GM21381 (cell line): ENCODE data around the gene GTPBP10.

Experiments used
- ATAC-seq: cut with Tn5 transposase; IDR thresholded peaks from one replicate; pipeline ENCODE4 v1.9.1; 2021; ENCODE audit warnings: mild to moderate bottlenecking, moderate library complexity; ENCODE audit not compliant: unreplicated experiment

GTPBP10 gene

DNA sequence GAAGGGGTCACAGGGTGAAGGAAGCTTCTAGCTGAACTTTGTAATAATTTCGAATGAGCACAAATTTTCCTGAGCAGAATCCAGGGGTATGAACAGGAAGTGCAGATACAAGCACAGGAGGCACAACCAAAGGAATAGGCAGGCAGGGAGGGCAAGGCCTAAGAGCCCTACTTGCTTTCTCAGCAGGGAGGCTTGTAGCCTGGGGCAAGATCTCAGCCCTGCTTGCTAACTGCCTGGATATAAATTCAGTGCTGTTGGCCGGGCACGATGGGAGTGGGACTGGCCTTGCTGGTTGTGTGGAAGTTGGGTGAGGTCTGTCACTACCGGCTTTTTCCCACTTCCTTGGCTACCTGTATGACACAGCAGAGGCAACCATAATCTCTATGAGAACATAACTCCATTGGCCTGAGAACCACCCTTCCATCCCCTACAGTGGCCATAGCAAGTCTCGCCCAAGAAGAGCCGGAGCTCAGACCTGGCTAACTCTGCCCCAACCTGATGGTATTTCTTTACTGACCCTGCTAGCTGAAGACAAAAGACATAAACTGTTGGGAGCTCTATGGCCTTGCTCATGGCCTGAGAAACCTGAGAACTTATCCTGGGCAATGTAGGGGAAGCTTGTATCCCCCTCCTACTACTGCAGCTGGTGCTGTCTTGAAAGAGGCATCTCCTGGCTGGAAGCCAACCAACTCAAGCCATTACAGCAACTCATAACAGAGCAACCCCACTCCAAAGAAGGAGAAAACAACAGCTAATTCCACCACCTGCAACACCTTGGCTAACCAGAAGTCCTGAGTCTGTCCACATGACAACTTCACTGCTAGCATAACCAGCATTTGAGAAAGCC lies 84.3 kb downstream of the GTPBP10 start:
- no peak for ATAC-seq

DNA sequence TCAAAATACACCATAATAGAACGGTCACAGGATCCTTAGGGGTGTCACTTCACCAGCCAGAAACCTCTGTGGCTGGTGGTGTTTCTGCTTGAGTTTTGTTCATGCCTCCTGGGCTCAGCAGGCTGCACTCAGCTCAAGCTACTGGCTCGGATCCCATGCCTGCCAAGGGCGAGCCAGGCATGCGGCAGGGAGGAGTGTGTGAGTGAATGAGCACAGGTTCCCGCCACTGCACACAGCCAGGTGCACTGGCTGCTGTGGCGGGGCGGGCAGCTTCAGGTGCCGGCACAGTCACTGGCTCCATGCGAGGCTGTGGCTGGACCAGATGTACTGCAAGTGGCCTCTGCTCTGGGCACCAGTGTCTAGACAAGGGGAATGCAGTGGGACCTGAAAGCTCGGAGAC lies 86.2 kb downstream of the GTPBP10 start:
- no peak for ATAC-seq

DNA sequence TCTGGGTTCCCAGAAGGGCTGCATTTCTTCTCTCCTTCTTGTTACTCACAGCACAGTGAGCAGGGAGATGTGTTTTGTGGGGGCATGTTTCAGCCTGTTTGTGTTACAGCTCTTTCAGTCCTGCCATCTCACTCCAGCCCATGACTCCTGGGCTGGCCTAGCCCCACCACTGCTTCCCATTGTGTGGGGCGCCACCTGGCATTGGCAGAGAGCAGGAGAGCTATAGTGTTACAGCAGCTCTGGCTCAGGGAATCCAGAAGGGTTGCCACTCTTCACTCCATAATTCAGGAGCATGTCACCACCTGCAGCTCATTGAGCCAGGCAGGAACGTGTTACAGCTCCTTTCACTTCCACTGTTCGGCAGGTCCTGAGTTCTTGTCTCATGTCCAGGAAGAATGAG lies 86.7 kb downstream of the GTPBP10 start:
- ATAC-seq: no peak
